GOT3 (cell line): ENCODE measurements around the gene STT3B.
"Not testable (repeated sequence)": the region's sequence is repeated elsewhere in the genome, so short reads cannot be mapped to it uniquely, and the experiment has no call there.

ENCODE experiments used
- DNase-seq: peaks from one replicate; lab custom pipeline; 2025; ENCODE audit warnings: mixed read lengths; lab: John Stamatoyannopoulos, UW

Gene STT3B

DNA sequence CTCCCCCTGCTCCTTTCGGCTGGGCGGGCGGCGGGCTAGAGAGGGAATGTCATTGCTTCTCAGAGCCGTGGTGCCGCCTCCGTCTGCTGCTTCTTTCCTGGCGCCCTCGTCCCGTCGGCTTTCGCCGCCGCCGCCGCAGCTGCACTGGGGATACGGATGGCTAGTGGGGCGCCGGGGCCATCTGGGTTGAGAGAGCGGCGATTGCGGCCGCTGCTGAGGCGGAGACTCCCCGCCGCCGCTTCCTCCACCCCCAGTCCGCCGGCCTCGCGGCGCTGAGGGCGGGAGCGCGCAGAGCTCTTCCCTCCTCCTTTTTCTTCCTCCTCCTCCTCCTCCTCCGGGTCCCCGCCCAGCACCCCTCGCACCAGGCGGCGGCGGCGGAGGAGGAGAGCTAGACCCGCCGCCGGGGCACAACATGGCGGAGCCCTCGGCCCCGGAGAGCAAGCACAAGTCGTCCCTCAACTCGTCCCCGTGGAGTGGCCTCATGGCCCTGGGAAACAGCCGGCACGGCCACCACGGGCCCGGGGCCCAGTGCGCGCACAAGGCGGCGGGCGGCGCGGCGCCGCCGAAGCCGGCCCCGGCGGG is at the start of gene STT3B:
TSS of gene STT3B (plus strand) at position 339 of the 582 bp plus-strand sequence. CDS start at position 413, 74 bp downstream.
- DNase-seq = peak; percentile 75

GRCh38 chr3:31483776-31484175 is 48.9 kb upstream of the STT3B start:
- no peak for DNase-seq

- DNase-seq = no peak
Observed at GRCh38 chr3:31485196-31485595, 47.5 kb upstream of the STT3B start.

DNA sequence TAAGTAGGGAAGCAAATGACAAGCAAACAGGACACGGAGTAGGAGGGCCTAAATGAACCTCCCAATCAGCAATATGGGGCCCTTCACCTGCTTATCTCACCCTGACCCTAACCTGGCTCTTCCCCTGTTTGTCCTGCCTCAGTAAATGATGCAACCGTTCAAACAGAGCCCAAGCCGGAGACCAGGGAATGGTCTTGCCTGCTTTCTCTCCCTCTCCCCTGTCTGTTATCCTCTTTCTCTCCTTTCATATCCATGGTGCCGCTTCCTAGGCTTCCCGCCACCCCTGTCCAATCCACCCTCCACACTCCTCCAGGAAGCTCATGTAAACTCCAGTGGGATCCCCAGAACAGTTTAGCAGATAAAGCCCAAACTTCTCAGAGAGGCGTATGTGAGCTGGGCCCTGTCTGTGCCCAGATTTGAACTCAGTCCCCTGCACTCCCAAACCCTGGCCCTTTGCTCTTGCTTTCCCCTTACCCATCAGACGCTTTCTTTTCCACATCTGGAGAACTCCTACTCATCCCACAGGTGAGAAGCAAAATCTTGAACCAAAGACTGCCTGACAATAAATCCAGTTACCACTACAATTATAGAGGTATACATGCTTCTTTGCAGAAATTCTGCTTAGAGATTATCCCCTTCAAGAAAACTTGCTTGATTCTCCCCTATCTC is 45.7 kb upstream of the STT3B start:
- DNase-seq = no peak

- no peak for DNase-seq
Observed at GRCh38 chr3:31488475-31489017, 44.2 kb upstream of the STT3B start.

GRCh38 chr3:31490502-31490901 is 42.2 kb upstream of the STT3B start:
- no peak for DNase-seq

DNA sequence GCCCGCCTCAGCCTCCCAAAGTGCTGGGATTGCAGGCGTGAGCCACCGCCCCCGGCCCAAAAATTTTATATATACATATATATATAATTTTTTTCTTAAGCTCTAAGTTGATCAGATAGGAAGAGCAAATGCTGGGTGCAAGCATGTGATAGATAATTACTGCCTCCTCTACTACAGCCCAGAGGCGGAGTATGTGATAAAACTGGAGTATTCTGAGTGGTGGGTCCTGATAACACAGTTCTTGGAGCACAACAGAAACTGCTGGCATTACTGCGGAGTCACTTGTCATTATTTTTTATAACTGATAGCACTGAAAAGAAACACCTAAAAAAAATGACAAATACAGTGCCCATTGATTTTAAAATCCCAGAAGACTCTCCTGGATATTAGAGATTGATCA is 41.1 kb upstream of the STT3B start:
- no peak for DNase-seq

- DNase-seq = no peak
Observed at GRCh38 chr3:31493149-31493548, 39.6 kb upstream of the STT3B start.

GRCh38 chr3:31495971-31496665 is 36.6 kb upstream of the STT3B start:
- DNase-seq = no peak

- DNase-seq = no peak
Observed at GRCh38 chr3:31498791-31499190, 33.9 kb upstream of the STT3B start.

- no peak for DNase-seq
Observed at GRCh38 chr3:31499281-31499680, 33.4 kb upstream of the STT3B start.

DNA sequence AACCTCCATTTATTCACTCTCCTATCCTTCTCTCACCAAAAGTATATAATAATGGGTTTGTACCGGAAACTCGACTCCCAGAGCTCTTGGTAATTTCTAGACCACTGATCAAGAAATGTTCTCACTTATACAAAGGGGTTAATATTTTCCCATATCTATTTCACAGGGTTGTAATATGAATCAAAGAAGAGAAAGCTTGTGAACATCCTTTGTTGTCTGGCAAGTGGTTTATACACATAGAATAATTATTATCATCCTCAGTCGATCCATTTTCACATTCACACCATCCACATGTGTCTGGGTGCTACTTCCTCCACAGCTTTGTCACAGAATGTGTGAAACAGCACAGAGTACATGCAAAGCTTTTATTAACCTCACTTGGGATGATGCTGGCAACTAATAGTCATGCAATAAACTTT is 29.9 kb upstream of the STT3B start:
- no peak for DNase-seq

- DNase-seq = no peak
Observed at GRCh38 chr3:31503456-31503855, 29.3 kb upstream of the STT3B start.

DNA sequence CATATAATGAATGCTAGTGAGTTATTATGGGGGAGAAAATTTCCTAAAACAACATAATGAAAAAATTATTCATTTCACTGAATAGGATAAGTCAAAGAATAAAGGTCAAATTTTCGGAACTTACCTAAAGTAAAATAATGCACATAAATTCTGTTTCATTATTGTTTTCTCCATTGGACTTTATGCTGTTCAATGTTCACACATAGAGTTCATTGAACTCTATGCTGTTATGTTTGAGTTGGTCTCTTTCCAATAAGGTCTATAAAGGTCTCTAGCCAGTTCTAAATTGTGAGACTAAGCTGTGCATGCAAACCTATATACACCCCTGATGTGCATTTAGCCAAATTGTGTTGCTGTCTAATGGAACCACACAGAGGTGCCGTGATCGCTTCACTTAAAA is 28.5 kb upstream of the STT3B start:
- no peak for DNase-seq

- DNase-seq = no peak
Observed at GRCh38 chr3:31505371-31506048, 27.2 kb upstream of the STT3B start.

DNA sequence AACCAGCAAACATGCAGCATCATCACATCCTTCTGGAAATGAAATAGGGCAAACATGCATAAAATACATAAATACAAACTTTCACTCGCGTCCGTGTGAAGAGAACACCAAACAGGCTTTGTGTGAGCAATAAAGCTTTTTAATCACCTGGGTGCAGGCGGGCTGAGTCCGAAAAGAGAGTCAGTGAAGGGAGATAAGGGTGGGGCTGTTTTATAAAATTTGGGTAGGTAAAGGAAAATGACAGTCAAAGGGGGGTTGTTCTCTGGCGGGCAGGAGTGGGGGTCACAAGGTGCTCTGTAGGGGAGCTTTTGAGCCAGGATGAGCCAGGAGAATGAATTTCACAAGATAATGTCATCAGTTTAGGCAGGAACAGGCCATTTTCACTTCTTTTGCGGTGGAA is 26.2 kb upstream of the STT3B start:
- not testable (repeated sequence) for DNase-seq

DNA sequence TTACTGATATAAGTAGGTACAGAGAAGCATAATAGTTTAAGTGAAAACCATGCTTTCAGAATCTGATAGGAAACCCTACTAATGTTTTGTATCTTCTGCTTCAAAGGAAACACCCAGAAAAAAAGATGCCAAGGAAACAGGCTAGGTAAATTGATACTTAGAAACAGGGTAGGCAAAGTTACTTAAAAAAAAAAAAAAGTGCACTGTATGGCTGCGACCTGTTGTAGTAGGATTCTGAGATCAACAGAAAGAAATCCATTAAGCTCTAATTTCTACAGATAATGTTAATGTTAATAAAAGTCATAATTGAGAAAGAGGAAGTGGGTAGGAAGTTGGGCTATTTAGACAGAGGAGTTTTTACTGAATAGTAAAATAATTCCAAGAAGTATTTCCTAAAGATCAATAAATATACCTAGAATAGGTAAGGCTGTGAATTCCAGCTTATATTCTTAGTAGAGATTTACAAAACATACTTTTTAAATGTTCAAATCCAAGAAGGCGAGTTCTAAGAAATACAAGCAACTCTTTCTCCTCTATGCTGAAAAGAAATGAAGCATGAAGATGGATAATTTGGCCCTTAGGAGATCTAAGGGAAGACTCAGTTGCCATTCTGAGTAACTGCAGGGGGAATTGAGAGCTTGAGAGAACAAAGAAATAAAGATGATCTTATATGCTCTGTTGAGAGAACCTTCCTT is 24.1 kb upstream of the STT3B start:
- DNase-seq = no peak

GRCh38 chr3:31509147-31509728 is 23.5 kb upstream of the STT3B start:
- DNase-seq = no peak

DNA sequence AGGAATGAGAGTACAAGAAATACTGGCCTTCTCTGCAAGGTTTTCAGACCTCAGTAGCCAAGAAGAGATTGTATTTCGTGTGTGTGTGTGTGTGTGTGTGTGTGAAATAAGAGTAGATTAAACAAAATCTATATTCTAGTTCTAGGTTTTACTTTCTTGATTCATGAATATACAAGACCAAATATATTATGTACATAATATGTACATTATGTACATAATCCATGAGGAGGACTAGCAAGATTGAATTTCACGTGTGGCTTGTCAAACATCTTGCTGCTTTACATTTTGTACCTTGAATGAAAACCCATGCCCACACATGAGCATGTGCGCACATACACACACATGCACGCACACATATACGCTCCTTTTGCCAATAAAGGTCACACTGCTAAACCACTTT is 18.2 kb upstream of the STT3B start:
- DNase-seq = no peak

GRCh38 chr3:31515486-31516284 is 17.0 kb upstream of the STT3B start:
- DNase-seq = no peak

DNA sequence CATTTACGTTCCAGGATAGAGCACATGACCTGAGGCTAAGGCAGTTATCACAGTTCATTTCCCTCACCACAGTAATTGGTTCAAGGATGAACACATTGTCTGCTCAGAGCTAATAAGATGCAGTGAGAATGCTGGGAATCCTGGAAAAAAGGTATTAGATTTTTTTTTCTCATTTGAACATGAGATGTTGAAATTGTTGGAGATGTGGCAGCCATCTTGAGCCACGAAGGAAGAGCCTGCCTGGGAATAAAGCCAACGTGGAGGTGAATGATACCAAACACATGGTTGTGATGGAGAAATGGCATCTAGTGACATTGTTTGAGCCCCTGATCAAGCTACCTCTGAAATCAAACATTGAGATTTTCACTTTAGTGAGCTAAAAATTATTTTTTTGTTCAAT is 16.0 kb upstream of the STT3B start:
- no peak for DNase-seq
